Fibroblast of lung (primary cell): ENCODE measurements around the gene UHRF1.

ENCODE experiments used
- CTCF ChIP-seq, 2 donors: IDR thresholded peaks in 1 of 2; conservative IDR thresholded peaks in 1 of 2; 1 replicate in 1 of 2; 2 replicates in 1 of 2; pipeline ENCODE4 v1.5.1; 2011 to 2012; ENCODE audit warnings: low read length in 2 of 2, control low read depth in 1 of 2, inconsistent platforms in 1 of 2, low read depth in 1 of 2, mild to moderate bottlenecking in 1 of 2
- EZH2 ChIP-seq: IDR thresholded peaks from 2 replicates; pipeline ENCODE4 v1.5.1; 2012; ENCODE audit warnings: low read length, control low read depth, mild to moderate bottlenecking; ENCODE audit errors: missing control alignments

GRCh38 chr19:4969292-4969771 is 60.0 kb downstream of the UHRF1 start:
- TF ChIP-seq CTCF (conservative IDR thresholded peaks at IDR 0.05 in 1 of 2, IDR thresholded peaks at IDR 0.05 in 1 of 2; ENCODE audit: low read depth in 1 of 2, low read length in 2 of 2) (no peak), EZH2 (no peak)
